Measurements from ENCODE around the gene PLA2G4F. TPM values are rescaled to one million over a fixed set of nuclear protein-coding genes. Genes with fewer than 3 reads are reported as not detected.

Gene PLA2G4F
- total and polyA plus RNA-seq, 12 donors: 0.03 to 13.8 (median 1.7) TPM

DNA sequence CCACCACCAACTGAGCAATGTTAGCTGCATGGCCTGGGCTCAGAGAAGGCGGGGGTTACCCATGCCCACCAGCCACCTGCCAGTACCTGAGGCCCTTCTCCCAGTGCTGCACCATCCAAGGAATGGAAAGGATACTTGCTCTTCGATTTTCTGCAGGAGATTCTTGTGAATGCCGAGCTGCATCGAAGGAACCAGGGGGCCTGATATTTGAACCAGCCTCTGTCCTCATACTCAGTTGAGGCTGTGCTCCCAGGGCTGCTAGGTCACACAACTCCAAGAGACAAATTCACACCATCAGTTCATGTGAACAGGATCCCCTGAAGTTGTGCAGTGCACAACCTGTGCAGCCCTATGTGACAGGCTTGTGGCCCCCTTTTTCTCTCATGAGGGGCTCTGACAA, 18.0 kb downstream of the PLA2G4F start:
- H3K4me3 ChIP-seq: no peak overlapping the region
- TF ChIP-seq, protein P1, sequence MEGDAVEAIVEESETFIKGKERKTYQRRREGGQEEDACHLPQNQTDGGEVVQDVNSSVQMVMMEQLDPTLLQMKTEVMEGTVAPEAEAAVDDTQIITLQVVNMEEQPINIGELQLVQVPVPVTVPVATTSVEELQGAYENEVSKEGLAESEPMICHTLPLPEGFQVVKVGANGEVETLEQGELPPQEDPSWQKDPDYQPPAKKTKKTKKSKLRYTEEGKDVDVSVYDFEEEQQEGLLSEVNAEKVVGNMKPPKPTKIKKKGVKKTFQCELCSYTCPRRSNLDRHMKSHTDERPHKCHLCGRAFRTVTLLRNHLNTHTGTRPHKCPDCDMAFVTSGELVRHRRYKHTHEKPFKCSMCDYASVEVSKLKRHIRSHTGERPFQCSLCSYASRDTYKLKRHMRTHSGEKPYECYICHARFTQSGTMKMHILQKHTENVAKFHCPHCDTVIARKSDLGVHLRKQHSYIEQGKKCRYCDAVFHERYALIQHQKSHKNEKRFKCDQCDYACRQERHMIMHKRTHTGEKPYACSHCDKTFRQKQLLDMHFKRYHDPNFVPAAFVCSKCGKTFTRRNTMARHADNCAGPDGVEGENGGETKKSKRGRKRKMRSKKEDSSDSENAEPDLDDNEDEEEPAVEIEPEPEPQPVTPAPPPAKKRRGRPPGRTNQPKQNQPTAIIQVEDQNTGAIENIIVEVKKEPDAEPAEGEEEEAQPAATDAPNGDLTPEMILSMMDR (IDR thresholded peaks at IDR 0.05): no peak
- no peaks in the 10 kb centered on the region for H3K36me3 ChIP-seq
- intact Hi-C loops (cut with DNase I): loop anchor here in 9 of 10 donors (2.0 to 10.0 kb wide), 7 partner anchors 56 to 151 kb away; no protein-coding TSS in a partner anchor
- ATAC-seq (no peak), DNase-seq (no peak)
- H3K27me3 ChIP-seq: peaks cover 0 to under 1% (median 0%) of the 10 kb centered on the region in 7 donors
- peaks cover 0 to 4% (median 0%) of the 10 kb centered on the region in 9 donors for H3K4me1 ChIP-seq
- H3K27ac ChIP-seq: no peak overlapping the region
- WGBS, 2 donors: 88 to 91% methylated on average over 4 of the region's 4 CpGs
- no peaks in the 10 kb centered on the region for H3K9me3 ChIP-seq

DNA sequence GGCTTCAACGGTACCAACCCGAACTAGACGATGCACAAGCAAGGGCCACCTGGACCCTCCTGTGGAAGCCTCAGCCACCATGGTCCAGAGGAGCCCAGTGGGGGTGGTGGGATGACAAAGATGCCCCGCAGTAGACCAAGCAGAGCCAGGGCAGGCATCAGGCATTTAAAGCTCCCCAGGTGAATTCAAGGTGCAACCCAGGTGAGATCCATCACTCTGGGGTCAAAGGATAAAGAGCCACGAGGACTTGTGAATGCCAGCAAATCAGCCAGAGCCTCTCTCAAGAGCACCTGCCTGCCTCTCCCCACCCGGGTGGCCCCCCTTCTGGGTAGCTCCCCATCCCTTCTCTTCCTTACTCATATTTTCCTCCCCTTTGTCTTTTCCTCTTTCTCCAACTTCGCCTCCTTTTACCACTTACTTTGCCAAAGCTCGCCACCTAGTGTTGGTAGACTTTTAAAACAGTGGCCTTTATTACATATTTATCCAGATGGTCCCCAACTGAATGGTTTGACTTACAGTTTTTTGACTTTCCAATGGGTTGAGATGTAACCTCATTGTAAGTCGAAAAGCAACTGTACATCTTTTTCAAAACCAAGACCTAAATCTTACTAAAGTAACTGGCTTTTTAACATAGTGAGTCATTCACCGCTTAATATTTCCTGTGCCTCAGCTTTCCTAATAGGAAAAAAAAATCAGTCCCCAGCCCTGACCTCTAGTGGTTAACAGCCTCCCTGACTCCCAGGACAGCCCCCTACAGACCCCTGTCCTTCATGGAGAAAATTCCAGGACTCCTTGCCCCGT, 18.8 kb downstream of the PLA2G4F start:
- intact Hi-C loops (cut with DNase I): loop anchor here in 9 of 10 donors (1.0 to 10.0 kb wide), 9 partner anchors 55 to 150 kb away; no protein-coding TSS in a partner anchor
- TF ChIP-seq, protein P1 (IDR thresholded peaks at IDR 0.05): peak; percentile 37 to 68 (median 59)
- H3K27me3 ChIP-seq: peaks cover 0 to 3% (median 0%) of the 10 kb centered on the region in 7 donors
- no peak overlapping the region for H3K4me3 ChIP-seq
- H3K9me3 ChIP-seq: no peaks in the 10 kb centered on the region
- H3K27ac ChIP-seq: no peak overlapping the region
- WGBS, 2 donors: 46 to 49% methylated on average over 11 of the region's 11 CpGs
- DNase-seq (no peak), ATAC-seq (peak in 3 of 8 donors; percentile 20 to 41 (median 33))
- H3K36me3 ChIP-seq: no peaks in the 10 kb centered on the region
- peaks cover 0 to 4% (median 0%) of the 10 kb centered on the region in 9 donors for H3K4me1 ChIP-seq

DNA sequence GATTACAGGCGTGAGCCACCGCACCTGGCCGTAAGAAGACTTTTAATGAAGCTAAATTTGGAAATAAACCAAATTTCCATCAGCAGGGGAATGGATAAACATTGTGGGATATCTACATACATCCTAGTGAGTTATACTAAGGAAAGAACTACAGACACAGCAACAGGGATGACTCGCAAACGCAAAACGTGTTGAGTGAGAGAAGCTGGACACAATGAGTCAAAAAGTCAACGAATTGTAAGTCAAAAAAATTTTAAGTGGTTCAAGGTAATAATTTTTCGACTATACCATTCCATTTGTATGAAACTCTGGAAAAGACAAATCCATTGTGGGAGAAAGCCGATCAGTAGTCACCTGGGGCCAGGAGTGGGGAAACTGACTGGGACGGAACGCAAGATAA, 19.9 kb downstream of the PLA2G4F start:
- Histone ChIP-seq H3K36me3 (no peaks in the 10 kb centered on the region), H3K4me1 (peaks cover 0 to 4% (median 0%) of the 10 kb centered on the region in 9 donors), H3K9me3 (no peaks in the 10 kb centered on the region), H3K27me3 (peaks cover 0 to 3% (median 0%) of the 10 kb centered on the region in 7 donors), H3K27ac (no peak overlapping the region), H3K4me3 (no peak overlapping the region)
- ATAC-seq (no peak), DNase-seq (no peak)
- intact Hi-C loops (cut with DNase I): loop anchor here in 8 of 10 donors (2.0 to 10.0 kb wide), 8 partner anchors 54 to 149 kb away; no protein-coding TSS in a partner anchor
- 88 to 90% methylated on average over 11 of the region's 11 CpGs for WGBS, 2 donors
- TF ChIP-seq, protein P1 (IDR thresholded peaks at IDR 0.05): no peak

DNA sequence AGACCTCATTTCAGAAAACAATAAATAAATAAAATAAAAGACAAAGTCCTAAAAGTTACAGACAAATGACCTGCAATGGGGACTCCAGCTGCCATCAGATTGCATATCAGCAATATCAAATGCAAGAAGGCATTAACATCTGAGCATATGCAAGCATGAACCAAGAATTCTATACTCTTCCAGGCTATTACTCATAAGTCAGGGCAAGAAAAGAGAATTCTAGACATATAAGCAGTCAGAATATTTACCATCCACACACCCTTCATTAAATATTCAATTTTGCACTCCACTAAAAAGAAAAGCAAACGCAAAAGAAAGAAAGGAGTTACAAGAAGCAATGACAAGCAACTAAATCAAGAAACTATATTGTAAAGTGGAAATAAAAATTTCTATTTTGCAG, 21.1 kb downstream of the PLA2G4F start:
- intact Hi-C loops (cut with DNase I): loop anchor here in 9 of 10 donors (2.0 to 10.0 kb wide), 7 partner anchors 53 to 148 kb away; no protein-coding TSS in a partner anchor
- TF ChIP-seq, protein P1 (IDR thresholded peaks at IDR 0.05): no peak

More for the DNA sequence above, 21.1 kb downstream of the PLA2G4F start:
- H3K36me3 ChIP-seq: no peaks in the 10 kb centered on the region
- no peak overlapping the region for H3K4me3 ChIP-seq
- no peaks in the 10 kb centered on the region for H3K9me3 ChIP-seq
- DNase-seq (no peak), ATAC-seq (no peak)
- peaks cover 0 to 4% (median 0%) of the 10 kb centered on the region in 9 donors for H3K4me1 ChIP-seq
- H3K27ac ChIP-seq: no peak overlapping the region
- 58 to 84% methylated on average over 1 of the region's 1 CpG for WGBS, 2 donors
- H3K27me3 ChIP-seq: peaks cover 0 to 3% (median 2%) of the 10 kb centered on the region in 7 donors

Data from heart right ventricle (tissue), 16 donors.